ENCODE data around the gene QSOX2. TPM values are rescaled to one million over a fixed set of nuclear protein-coding genes. Genes with fewer than 3 reads are reported as not detected.
"Not testable (repeated sequence)": the region's sequence is repeated elsewhere in the genome, so short reads cannot be mapped to it uniquely, and the experiment has no call there.

QSOX2 gene
- total and polyA plus RNA-seq, 8 donors: 6.8 to 19.1 (median 10.9) TPM

- DNase-seq: peak; percentile 83 to 97 (median 90)
- H3K9me3 ChIP-seq: no peaks in the 10 kb centered on the region
- peak overlapping the region in 2 of 4 donors; percentile 1 to 65 for H3K27ac ChIP-seq
- H3K27me3 ChIP-seq: no peaks in the 10 kb centered on the region
- peak overlapping the region in 3 of 4 donors; percentile 12 to 52 (median 21) for H3K4me3 ChIP-seq
- no peak for FAIRE-seq
- peaks cover 0 to 5% (median 0%) of the 10 kb centered on the region in 3 donors for H3K4me1 ChIP-seq
- H3K36me3 ChIP-seq: no peaks in the 10 kb centered on the region
- peak; percentile 96 to 99 (median 98) for ATAC-seq
- 15 to 17% methylated on average over 57 to 60 of the region's 60 CpGs for WGBS, 2 donors
- no peak for TF ChIP-seq CTCF (IDR thresholded peaks at IDR 0.05)
- intact Hi-C loops (cut with DNase I): no loop called here
Observed at GRCh38 chr9:136267261-136268111, 21.9 kb upstream of the QSOX2 start.

GRCh38 chr9:136266641-136267040 lies 21.0 kb upstream of the QSOX2 start:
- Histone ChIP-seq H3K4me3 (peak overlapping the region in 1 of 4 donors; percentile 52), H3K27ac (peak overlapping the region in 1 of 4 donors; percentile 65)
- H3K9me3 ChIP-seq; H3K4me1 ChIP-seq; intact Hi-C loops (cut with DNase I); H3K27me3 ChIP-seq; FAIRE-seq; ATAC-seq; H3K36me3 ChIP-seq: not testable (repeated sequence)
- WGBS, 2 donors: 92% methylated on average over 18 of the region's 18 CpGs
- DNase-seq: peak in 1 of 6 donors; percentile 29

- no peak overlapping the region for H3K27ac ChIP-seq
- H3K27me3 ChIP-seq: no peaks in the 10 kb centered on the region
- intact Hi-C loops (cut with DNase I): no loop called here
- no peak for ATAC-seq
- peaks cover 0 to 5% (median 0%) of the 10 kb centered on the region in 3 donors for H3K4me1 ChIP-seq
- no peak for TF ChIP-seq CTCF (IDR thresholded peaks at IDR 0.05)
- WGBS, 2 donors: 91 to 93% methylated on average over 17 of the region's 17 CpGs
- no peak for FAIRE-seq
- H3K36me3 ChIP-seq: no peaks in the 10 kb centered on the region
- peak in 2 of 6 donors; percentile 27 to 61 for DNase-seq
- no peaks in the 10 kb centered on the region for H3K9me3 ChIP-seq
- H3K4me3 ChIP-seq: no peak overlapping the region
Observed at GRCh38 chr9:136265561-136266355, 20.1 kb upstream of the QSOX2 start.

GRCh38 chr9:136264441-136265405 lies 19.1 kb upstream of the QSOX2 start:
- peak in 1 of 6 donors; percentile 60 for DNase-seq
- Histone ChIP-seq H3K27ac (no peak overlapping the region), H3K36me3 (no peaks in the 10 kb centered on the region), H3K27me3 (no peaks in the 10 kb centered on the region), H3K4me1 (peaks cover 0 to 5% (median 0%) of the 10 kb centered on the region in 3 donors), H3K4me3 (no peak overlapping the region), H3K9me3 (no peaks in the 10 kb centered on the region)
- FAIRE-seq: no peak
- TF ChIP-seq CTCF (IDR thresholded peaks at IDR 0.05): no peak
- 84 to 88% methylated on average over 23 to 24 of the region's 24 CpGs for WGBS, 2 donors
- intact Hi-C loops (cut with DNase I): no loop called here
- ATAC-seq: no peak

Measured in pancreas (tissue), 10 donors.